GM21423 (cell line): ENCODE measurements around the gene SP6.

Experiments used
- ATAC-seq: cut with Tn5 transposase; IDR thresholded peaks from one replicate; pipeline ENCODE4 v1.9.1; 2021; ENCODE audit warnings: mild to moderate bottlenecking, moderate library complexity; ENCODE audit not compliant: unreplicated experiment

Gene SP6

GRCh38 chr17:47879776-47880454 lies 29.0 kb upstream of the SP6 start:
- ATAC-seq, result no peak

GRCh38 chr17:47879028-47879585 lies 28.1 kb upstream of the SP6 start:
- ATAC-seq, result no peak

- ATAC-seq, result no peak
Observed at GRCh38 chr17:47878203-47879027, 27.5 kb upstream of the SP6 start.

- no peak for ATAC-seq
Observed at GRCh38 chr17:47877368-47878034, 26.5 kb upstream of the SP6 start.

GRCh38 chr17:47875011-47875985 lies 24.3 kb upstream of the SP6 start:
- ATAC-seq, result no peak

- no peak for ATAC-seq
Observed at GRCh38 chr17:47873200-47874090, 22.5 kb upstream of the SP6 start.

GRCh38 chr17:47872651-47873161 lies 21.7 kb upstream of the SP6 start:
- no peak for ATAC-seq

- ATAC-seq, result no peak
Observed at GRCh38 chr17:47872019-47872650, 21.2 kb upstream of the SP6 start.

GRCh38 chr17:47871048-47871447 lies 20.1 kb upstream of the SP6 start:
- no peak for ATAC-seq

- no peak for ATAC-seq
Observed at GRCh38 chr17:47870056-47870455, 19.1 kb upstream of the SP6 start.

GRCh38 chr17:47869114-47869513 lies 18.2 kb upstream of the SP6 start:
- no peak for ATAC-seq

- no peak for ATAC-seq
Observed at GRCh38 chr17:47867813-47868533, 17.0 kb upstream of the SP6 start.

- no peak for ATAC-seq
Observed at GRCh38 chr17:47866941-47867340, 16.0 kb upstream of the SP6 start.

GRCh38 chr17:47864791-47865216 lies 13.8 kb upstream of the SP6 start:
- ATAC-seq, result no peak

GRCh38 chr17:47862621-47863440 lies 11.9 kb upstream of the SP6 start:
- ATAC-seq, result no peak

- no peak for ATAC-seq
Observed at GRCh38 chr17:47860386-47860785, 9.4 kb upstream of the SP6 start.
